B cell (primary cell): ENCODE results near the gene ARHGAP11A. TPM values are rescaled to one million over a fixed set of nuclear protein-coding genes. Genes with fewer than 3 reads are reported as not detected.

Source experiments
- ATAC-seq: fragments of 200-7000 bp; cut with Tn5 transposase; one replicate; pipeline ENCODE4 v1.10.0; 2021; ENCODE audit warnings: low read depth, mild to moderate bottlenecking, moderate number of reproducible peaks, moderate library complexity
- CTCF ChIA-PET: fragments of 350-600 bp; sonication (Branson Sonifier 250); formaldehyde crosslinking; loops from one replicate; lab custom pipeline; 2021; ENCODE audit warnings: antibody characterized with exemption, inconsistent platforms; lab: Charles Lee
- POLR2A ChIA-PET: fragments of 350-600 bp; sonication (Branson Sonifier 250); formaldehyde crosslinking; loops from one replicate; lab custom pipeline; 2021; ENCODE audit warnings: antibody characterized with exemption; lab: Charles Lee
- DNase-seq: peaks from one replicate; pipeline ENCODE4 v3.0.0; 2013
- H2AFZ ChIP-seq: 2 replicates; pipeline ENCODE4 v1.6.1; 2012; ENCODE audit warnings: mild to moderate bottlenecking, low read depth, low read length; ENCODE audit not compliant: insufficient read depth, poor library complexity, severe bottlenecking
- H3K27ac ChIP-seq, 2 donors: 1 replicate in 1 of 2; 2 replicates in 1 of 2; pipeline ENCODE4 v1.5.1; 2012 to 2013; ENCODE audit warnings: low read length in 2 of 2, mild to moderate bottlenecking in 2 of 2, moderate library complexity in 1 of 2
- H3K27me3 ChIP-seq, 4 experiments: fragments of 200-600 bp in 1 of 4; sonication (generic) in 1 of 4; replicated peaks in 1 of 4; 1 replicate in 2 of 4; 2 replicates in 2 of 4; pipeline versions ENCODE4 v1.6.1 to v1.7.0; 2013 to 2016; ENCODE audit warnings: low read length in 3 of 4, mild to moderate bottlenecking in 2 of 4, mixed read lengths in 1 of 4, moderate library complexity in 1 of 4; ENCODE audit not compliant: insufficient read depth in 4 of 4, control insufficient read depth in 3 of 4; ENCODE audit errors: control extremely low read depth in 1 of 4
- H3K36me3 ChIP-seq, 2 experiments: replicated peaks in 1 of 2; 1 replicate in 1 of 2; 2 replicates in 1 of 2; pipeline versions ENCODE4 v1.6.1 to v1.7.1; 2013; ENCODE audit warnings: low read length in 1 of 2; ENCODE audit not compliant: insufficient read depth in 2 of 2, control insufficient read depth in 1 of 2; ENCODE audit errors: control extremely low read depth in 1 of 2, extremely low read depth in 1 of 2
- H3K4me1 ChIP-seq, 2 donors: fragments of 200-600 bp in 1 of 2; sonication (generic) in 1 of 2; 1 replicate in 1 of 2; 2 replicates in 1 of 2; pipeline versions ENCODE4 v1.5.1 to v1.6.1; 2013 to 2017; ENCODE audit warnings: low read length in 2 of 2; ENCODE audit not compliant: control insufficient read depth in 2 of 2, insufficient read depth in 2 of 2
- H3K4me2 ChIP-seq: replicated peaks from 2 replicates; pipeline ENCODE3; 2012; ENCODE audit warnings: mild to moderate bottlenecking, low read depth, low read length; ENCODE audit not compliant: poor library complexity, severe bottlenecking
- H3K4me3 ChIP-seq, 5 experiments: fragments of 200-600 bp in 1 of 5; sonication (generic) in 1 of 5; 1 replicate in 3 of 5; 2 replicates in 2 of 5; pipeline versions ENCODE4 v1.5.1 to v1.7.0; 2011 to 2016; ENCODE audit warnings: low read length in 4 of 5, mild to moderate bottlenecking in 4 of 5, low read depth in 2 of 5, control low read depth in 1 of 5, moderate library complexity in 1 of 5; ENCODE audit not compliant: insufficient read depth in 1 of 5; ENCODE audit errors: control extremely low read depth in 1 of 5, extremely low read depth in 1 of 5
- H3K79me2 ChIP-seq: fragments of 200-600 bp; sonication (generic); one replicate; pipeline ENCODE4 v1.6.0; 2016; ENCODE audit warnings: low read length; ENCODE audit not compliant: control insufficient read depth, insufficient read depth
- H3K9ac ChIP-seq: fragments of 200-600 bp; sonication (generic); 2 replicates; pipeline ENCODE4 v1.6.1; 2017; ENCODE audit warnings: mild to moderate bottlenecking, low read length, moderate library complexity
- H3K9me3 ChIP-seq, 3 donors: one replicate each; pipeline versions ENCODE4 v1.6.1 to v1.7.1; 2013; ENCODE audit warnings: low read length in 2 of 3; ENCODE audit not compliant: control insufficient read depth in 2 of 3, insufficient read depth in 1 of 3; ENCODE audit errors: control extremely low read depth in 1 of 3
- H4K20me1 ChIP-seq: 2 replicates; pipeline ENCODE4 v1.6.0; 2012; ENCODE audit warnings: mild to moderate bottlenecking, low read length; ENCODE audit not compliant: insufficient read depth, control insufficient read depth, poor library complexity, severe bottlenecking
- H3K27ac Mint-ChIP-seq: one replicate; pipeline ENCODE4 v1.8.0; 2021; ENCODE audit warnings: mixed read lengths
- H3K27me3 Mint-ChIP-seq: one replicate; pipeline ENCODE4 v1.8.0; 2021; ENCODE audit warnings: mixed read lengths
- H3K4me1 Mint-ChIP-seq: one replicate; pipeline ENCODE4 v1.8.0; 2021; ENCODE audit warnings: mixed read lengths
- H3K4me3 Mint-ChIP-seq: one replicate; pipeline ENCODE4 v1.8.0; 2021; ENCODE audit warnings: mixed read lengths
- H3K9me3 Mint-ChIP-seq: one replicate; pipeline ENCODE4 v1.8.0; 2022; ENCODE audit warnings: mixed read lengths; ENCODE audit not compliant: insufficient read depth
- EZH2 ChIP-seq: IDR thresholded peaks from 2 replicates; pipeline ENCODE4 v1.6.1; 2012; ENCODE audit warnings: borderline replicate concordance, low read depth, mild to moderate bottlenecking, moderate library complexity, low read length; ENCODE audit not compliant: insufficient read depth, poor library complexity, severe bottlenecking
- WGBS: methylation state at CpG from one replicate; pipeline ENCODE4 v1.1.5; 2013; ENCODE audit warnings: missing lambda C conversion rate; ENCODE audit not compliant: insufficient coverage; 5-methylcytosine and 5-hydroxymethylcytosine counted together
- intact Hi-C: fragments of 100-400 bp; cut with micrococcal nuclease; formaldehyde crosslinking; loops from one replicate; pipeline ENCODE4 v1.10.0; 2022
- polyA plus RNA-seq: library from polyadenylated mRNA; depleted of rRNA; stranded (reverse); fragments of >200 nt; gene quantifications from 2 replicates; pipeline ENCODE4 v1.2.3, GENCODE V29; 2012
- total RNA-seq, 2 donors: library from RNA; stranded (reverse); fragments of 120-200 nt in 1 of 2; gene quantifications; 1 replicate in 1 of 2; 2 replicates in 1 of 2; pipeline versions ENCODE4 v1.2.3 to v1.2.4, GENCODE V29; 2013 to 2022
- TF ChIP-seq, protein P1 (sequence below): fragments of 200-600 bp; IDR thresholded peaks from one replicate; pipeline ENCODE4 v1.8.0; 2022; ENCODE audit warnings: antibody characterized with exemption, mild to moderate bottlenecking

Gene ARHGAP11A
- total and polyA plus RNA-seq, 2 donors (not counting 1 experiment from before 2014, with no cell fraction given) = 0.51 to 3.3 TPM

DNA sequence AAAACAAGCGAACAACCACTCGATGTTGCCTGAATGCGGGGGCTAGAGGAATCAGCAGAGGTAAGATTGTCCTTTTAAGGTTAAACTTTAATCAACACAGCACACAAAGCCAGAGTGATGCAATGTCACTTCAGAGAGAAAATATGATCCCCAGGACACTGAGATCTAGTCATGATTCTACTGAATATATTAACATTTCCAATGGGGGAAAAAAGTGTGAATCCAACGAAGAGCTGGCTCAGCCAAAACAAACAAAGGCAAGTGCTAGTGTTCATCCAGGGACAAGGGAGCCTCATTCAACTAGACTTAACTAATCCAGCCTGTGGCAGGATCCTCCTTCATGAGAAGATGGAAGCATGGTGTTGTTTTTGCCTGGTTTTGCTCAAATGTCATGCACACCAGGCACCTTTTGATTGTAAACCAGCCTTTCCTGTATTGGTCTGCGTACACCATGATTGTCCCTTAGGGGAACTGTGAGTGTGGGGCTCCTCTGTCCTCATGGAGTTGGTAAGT, 62.0 kb downstream of the ARHGAP11A start:
- H4K20me1 ChIP-seq = no peaks in the 10 kb centered on the region
- H3K4me2 ChIP-seq = no peak overlapping the region
- H3K4me1 ChIP-seq = no peaks in the 10 kb centered on the region
- H3K27ac Mint-ChIP-seq = no peak overlapping the region
- intact Hi-C loops = no loop called here
- H3K27me3 ChIP-seq = no peaks in the 10 kb centered on the region
- H3K4me1 Mint-ChIP-seq = no peaks in the 10 kb centered on the region
- H3K79me2 ChIP-seq = no peaks in the 10 kb centered on the region
- no peak overlapping the region for H3K27ac ChIP-seq
- no peaks in the 10 kb centered on the region for H3K36me3 ChIP-seq
- ChIA-PET CTCF (no interaction called here), POLR2A (no interaction called here)
- no peak overlapping the region for H3K4me3 Mint-ChIP-seq
- H2AFZ ChIP-seq = no peak overlapping the region
- no peaks in the 10 kb centered on the region for H3K9me3 ChIP-seq
- ATAC-seq (no peak), DNase-seq (no peak)
- H3K9ac ChIP-seq = no peak overlapping the region
- WGBS = 79% methylated on average over 2 of the region's 5 CpGs
- no peaks in the 10 kb centered on the region for H3K9me3 Mint-ChIP-seq
- TF ChIP-seq, protein P1, sequence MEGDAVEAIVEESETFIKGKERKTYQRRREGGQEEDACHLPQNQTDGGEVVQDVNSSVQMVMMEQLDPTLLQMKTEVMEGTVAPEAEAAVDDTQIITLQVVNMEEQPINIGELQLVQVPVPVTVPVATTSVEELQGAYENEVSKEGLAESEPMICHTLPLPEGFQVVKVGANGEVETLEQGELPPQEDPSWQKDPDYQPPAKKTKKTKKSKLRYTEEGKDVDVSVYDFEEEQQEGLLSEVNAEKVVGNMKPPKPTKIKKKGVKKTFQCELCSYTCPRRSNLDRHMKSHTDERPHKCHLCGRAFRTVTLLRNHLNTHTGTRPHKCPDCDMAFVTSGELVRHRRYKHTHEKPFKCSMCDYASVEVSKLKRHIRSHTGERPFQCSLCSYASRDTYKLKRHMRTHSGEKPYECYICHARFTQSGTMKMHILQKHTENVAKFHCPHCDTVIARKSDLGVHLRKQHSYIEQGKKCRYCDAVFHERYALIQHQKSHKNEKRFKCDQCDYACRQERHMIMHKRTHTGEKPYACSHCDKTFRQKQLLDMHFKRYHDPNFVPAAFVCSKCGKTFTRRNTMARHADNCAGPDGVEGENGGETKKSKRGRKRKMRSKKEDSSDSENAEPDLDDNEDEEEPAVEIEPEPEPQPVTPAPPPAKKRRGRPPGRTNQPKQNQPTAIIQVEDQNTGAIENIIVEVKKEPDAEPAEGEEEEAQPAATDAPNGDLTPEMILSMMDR = no peak
- no peak for TF ChIP-seq EZH2
- H3K27me3 Mint-ChIP-seq = no peaks in the 10 kb centered on the region
- H3K4me3 ChIP-seq = no peak overlapping the region

DNA sequence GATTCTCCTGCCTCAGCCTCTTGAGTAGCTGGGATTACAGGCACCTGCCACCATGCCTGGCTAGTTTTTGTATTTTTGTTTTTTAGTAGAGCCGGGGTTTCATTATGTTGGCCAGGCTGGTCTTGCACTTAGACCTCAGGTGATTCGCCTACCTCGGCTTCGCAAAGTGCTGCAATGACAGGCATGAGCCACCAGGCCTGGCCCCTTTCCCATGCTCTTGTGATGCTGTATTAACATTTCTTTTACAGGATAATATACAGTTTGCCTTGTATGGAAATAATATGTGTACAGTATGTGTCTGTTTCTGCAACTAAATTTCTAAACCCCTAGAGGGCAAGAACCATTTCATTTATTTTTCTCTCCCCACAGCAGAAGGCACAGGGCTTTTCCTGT, 64.0 kb downstream of the ARHGAP11A start:
- WGBS = no CpG with 5 or more reads among the region's 4 CpGs
- Mint-ChIP-seq H3K4me1 (no peaks in the 10 kb centered on the region), H3K27ac (no peak overlapping the region), H3K4me3 (no peak overlapping the region), H3K9me3 (no peaks in the 10 kb centered on the region), H3K27me3 (no peaks in the 10 kb centered on the region)
- no peak overlapping the region for H3K27ac ChIP-seq
- no peak overlapping the region for H3K4me2 ChIP-seq
- no peaks in the 10 kb centered on the region for H3K79me2 ChIP-seq
- H4K20me1 ChIP-seq = no peaks in the 10 kb centered on the region
- H3K9me3 ChIP-seq = no peaks in the 10 kb centered on the region
- no peak for TF ChIP-seq EZH2
- TF ChIP-seq, protein P1 = no peak
- intact Hi-C loops = no loop called here
- ATAC-seq = no peak
- no peaks in the 10 kb centered on the region for H3K4me1 ChIP-seq
- ChIA-PET POLR2A (no interaction called here), CTCF (interaction anchor here (0.7 kb wide), 1 partner anchor 263 kb away, joined by 4 read pairs; no protein-coding TSS in a partner anchor)
- H3K36me3 ChIP-seq = no peaks in the 10 kb centered on the region
- no peak overlapping the region for H2AFZ ChIP-seq
- H3K9ac ChIP-seq = no peak overlapping the region
- no peak for DNase-seq
- no peaks in the 10 kb centered on the region for H3K27me3 ChIP-seq
- no peak overlapping the region for H3K4me3 ChIP-seq
